Stimulated activated CD4-positive, alpha-beta T cell treated with anti-CD3 and anti-CD28 coated beads, Interleukin-15, amount 100 ng/mL, for 48 hours (primary cell): ENCODE results near the gene TCF3.

Experiments
- DNase-seq, 2 donors: peaks; one replicate each; pipeline ENCODE4 v3.0.0-alpha.2; 2020; ENCODE audit warnings: low read depth in 2 of 2

TCF3 gene

DNA sequence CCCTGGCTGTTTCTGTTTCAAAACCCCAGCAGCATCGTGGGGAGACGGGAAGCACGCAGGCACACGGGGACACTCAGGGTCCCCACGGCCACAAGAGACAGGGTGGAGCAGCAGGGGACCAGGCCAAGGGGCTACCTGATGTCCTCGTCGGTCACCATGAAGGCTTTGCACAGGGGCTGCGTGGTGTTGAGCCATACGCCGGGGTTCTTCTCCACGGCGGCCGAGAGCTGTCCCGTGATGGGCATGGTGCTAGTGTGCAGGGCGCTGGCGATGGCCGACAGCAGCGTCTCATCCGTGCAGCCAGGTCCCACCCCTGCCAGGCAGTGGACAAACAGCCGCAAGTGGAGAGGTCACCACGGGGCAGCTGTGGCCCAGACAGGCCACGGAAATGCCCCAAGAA is 71.5 kb downstream of the TCF3 start:
- DNase-seq = no peak

- no peak for DNase-seq
These were observed 72.0 kb downstream of the TCF3 start for GRCh38 chr19:1580382-1580781.

GRCh38 chr19:1579222-1579621 is 73.2 kb downstream of the TCF3 start:
- no peak for DNase-seq

GRCh38 chr19:1577929-1578618 is 74.3 kb downstream of the TCF3 start:
- DNase-seq = no peak

DNA sequence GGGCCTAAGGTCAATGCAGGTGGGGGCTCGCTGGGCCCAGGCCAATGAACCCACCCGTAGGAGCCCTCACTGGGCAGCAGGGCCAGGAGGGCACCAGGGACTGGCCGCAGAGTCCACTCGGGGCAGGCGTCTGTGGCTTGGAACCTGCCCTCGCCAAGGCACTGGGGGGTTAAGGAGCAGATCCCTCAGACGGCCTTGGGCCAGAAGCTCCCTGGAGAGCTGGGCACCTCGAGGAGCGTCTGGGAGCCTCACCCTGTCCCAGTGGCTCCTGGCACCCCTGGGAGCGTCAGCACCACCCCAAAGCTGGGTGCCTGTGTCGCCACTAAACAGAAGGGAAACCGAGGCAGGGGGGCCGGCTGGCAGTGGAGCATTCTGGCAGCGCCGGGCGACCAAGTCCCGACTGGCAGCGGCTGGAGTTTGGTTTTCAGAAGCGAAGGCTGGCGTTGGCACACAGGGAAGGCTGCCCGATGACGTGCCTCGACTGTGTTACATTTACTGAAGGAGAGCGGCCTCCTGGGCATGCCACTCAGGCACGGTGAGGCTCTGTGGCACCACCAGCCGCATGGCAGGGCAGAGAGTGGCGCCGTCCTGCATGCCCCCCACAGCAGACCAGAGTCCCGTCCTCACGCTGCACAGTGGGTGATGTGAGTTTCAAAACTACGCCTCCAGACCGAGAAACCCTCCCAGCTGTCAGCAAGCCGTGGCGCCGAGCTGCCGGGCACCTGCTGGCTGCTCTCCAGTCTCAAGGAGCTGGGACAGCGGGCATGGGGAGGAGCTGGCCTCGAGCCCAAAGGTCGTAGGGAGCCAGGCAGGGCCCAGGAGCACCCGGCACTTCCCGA is 75.1 kb downstream of the TCF3 start:
- DNase-seq = no peak

DNA sequence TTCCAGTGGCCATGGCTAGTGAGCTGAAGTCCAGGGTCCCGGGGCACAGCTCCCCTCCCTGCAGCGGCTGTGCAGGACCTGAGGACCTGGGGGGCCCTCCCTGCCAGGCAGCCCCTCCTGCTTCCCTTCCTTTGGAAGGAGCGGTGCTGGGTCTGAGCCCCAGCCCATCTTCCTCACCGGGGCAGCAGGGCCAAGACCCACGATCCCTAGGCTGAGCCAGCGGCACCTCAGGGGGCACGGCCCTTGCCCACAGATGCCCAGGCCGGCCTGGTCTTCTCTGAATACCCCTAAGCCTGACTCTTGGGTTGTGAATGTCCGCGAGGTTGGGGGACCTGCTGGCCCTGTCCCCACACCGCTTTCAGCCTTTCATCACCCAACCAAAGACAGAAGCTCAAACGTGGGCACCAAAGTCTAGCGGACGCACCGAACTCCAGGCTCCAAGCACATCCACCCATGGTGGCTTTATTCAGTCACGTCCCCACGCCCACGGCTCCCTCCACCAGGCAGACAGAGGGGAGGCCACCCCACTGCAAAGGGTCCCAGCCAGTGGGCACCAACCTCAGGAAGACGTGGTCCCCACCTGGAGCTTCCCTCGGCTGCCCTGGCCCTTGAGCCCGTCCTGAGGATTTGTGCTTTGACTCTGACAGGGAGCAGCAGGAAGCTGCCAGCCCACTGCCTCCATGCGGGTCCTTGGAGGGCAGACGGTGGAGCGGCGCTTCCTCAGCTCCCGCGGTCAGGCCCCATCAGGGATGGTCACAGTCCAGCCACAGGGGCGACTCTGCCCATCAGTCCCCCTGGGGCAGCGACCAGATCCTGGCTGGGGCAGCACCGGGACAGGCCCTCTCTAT is 75.9 kb downstream of the TCF3 start:
- no peak for DNase-seq

- no peak for DNase-seq
These were observed 76.8 kb downstream of the TCF3 start for GRCh38 chr19:1575323-1576241.

- no peak for DNase-seq
These were observed 77.9 kb downstream of the TCF3 start for GRCh38 chr19:1574354-1575136.

DNA sequence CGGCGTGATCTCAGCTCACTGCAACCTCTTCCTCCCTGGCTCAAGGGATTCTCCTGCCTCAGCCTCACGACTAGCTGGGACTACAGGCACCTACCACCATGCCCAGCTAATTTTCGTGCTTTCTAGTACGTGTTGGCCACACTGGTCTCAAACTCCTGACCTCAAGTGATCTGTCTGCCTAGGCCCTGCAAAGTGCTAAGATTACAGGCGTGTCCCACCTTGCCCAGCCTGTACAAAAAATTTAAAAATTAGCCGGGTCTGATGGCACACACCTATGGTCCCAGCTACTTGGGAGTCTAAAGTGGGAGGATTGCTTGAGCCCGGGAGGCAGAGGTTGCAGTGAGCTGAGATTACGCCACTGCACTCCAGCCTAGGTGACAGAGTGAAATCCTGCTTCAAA is 79.6 kb downstream of the TCF3 start:
- no peak for DNase-seq

DNA sequence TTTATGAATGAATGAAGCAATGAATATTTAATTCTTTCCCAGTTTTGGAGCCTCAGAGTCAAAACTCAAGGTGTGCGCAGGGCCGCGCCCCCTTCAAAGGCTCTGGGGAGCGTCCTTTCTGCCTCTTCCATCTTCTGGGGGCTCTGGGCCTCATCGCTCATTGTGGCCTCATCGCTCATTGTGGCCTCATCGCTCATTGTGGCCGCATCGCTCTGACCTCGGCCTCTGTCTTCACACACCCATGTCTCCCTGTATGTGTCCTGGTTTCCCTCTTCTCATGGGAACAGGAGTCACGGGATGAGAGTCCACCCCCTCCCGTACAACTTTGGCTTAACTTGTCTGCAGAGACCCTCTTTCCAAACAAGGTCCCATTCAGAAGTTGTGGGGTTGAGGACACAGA is 81.1 kb downstream of the TCF3 start:
- no peak for DNase-seq

DNA sequence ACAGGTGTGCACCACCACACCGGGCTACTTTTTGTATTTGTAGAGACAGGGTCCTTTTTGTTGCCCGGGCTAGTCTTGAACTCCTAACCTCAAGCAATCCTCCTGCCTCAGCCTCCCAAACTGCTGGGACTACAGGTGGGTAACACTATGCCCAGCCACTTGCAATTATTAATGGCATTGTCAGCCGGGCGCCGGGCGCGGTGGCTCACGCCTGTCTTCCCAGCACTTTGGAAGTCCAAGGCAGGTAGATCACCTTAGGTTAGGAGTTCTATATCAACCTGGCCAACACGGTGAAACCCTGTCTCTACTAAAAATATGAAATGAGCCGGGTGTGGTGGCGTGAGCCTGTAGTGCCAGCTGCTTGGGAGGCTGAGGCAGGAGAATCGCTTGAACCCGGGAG is 81.6 kb downstream of the TCF3 start:
- no peak for DNase-seq

GRCh38 chr19:1569997-1570396 is 82.4 kb downstream of the TCF3 start:
- DNase-seq = no peak

- peak; percentile 50 to 76 for DNase-seq
These were observed 83.9 kb downstream of the TCF3 start, which contains the start of gene MEX3D for GRCh38 chr19:1568320-1569019. MEX3D (minus strand) TSS chr19:1568325; CDS start chr19:1568058, 267 bp downstream.

DNA sequence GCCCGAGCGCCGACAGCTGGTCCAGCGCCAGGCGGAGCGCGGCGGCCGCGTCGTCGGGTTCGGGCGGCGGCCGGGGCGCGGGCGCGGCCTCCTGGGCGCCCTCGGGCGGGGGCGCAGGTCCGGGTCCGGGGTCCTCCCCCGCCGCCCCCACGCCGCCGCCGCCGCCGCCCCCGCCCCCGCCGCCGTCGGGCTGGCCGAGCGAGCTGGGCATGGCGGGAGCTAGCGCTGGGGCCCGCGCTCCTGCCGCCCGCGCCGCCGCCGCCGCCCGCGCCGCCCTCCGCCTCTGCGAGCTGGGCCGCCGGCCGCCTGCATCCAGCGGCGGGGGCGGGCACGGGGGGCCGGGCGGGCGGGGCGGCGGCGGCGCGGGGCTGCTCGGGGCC is 84.6 kb downstream of the TCF3 start:
- no peak for DNase-seq

GRCh38 chr19:1567116-1567847 is 85.1 kb downstream of the TCF3 start:
- DNase-seq = no peak

- no peak for DNase-seq
These were observed 85.9 kb downstream of the TCF3 start for GRCh38 chr19:1566392-1567115.

- DNase-seq = no peak
These were observed 89.2 kb downstream of the TCF3 start for GRCh38 chr19:1563251-1563650.

DNA sequence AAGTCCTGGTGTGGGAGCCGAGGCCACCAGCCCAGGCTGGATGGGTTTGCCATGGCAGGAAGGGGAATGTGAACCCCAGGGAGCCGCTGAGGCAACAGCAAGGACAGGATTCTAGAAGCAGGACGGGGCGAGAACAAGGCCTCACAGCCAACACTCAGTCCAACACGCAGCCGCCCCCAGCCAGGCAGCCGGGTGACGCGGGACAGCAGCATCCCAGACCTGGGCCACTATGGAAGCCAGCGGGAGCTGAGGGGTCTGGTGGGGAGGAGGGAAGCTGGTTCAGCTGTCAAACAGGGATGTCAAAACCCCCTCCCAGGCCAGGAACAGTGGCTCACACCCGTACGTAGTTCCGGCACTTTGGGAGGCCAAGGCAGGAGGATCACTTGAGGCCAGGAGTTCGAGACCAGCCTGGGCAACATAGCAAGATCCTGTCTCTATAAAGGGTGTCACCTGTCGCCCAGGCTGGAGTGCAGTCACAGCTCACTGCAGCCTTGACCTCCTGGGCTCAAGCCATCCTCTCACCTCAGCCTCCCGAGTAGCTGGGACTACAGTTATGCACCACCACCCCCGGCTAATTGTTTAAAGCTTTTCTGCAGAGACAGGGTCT is 91.1 kb downstream of the TCF3 start:
- no peak for DNase-seq
